GM19239 (cell line): ENCODE measurements around the gene FAT1.
A peak's percentile ranks its signal among the peaks of the same experiment; 100 is the strongest.
"Not testable (repeated sequence)": the region's sequence is repeated elsewhere in the genome, so short reads cannot be mapped to it uniquely, and the experiment has no call there.

ENCODE experiments used
- DNase-seq: peaks from one replicate; pipeline ENCODE4 v3.0.0; 2011; ENCODE audit warnings: low spot score; ENCODE audit not compliant: insufficient read length
- FAIRE-seq: peaks from 2 replicates; lab custom pipeline; 2011; peaks lifted over from hg19 to GRCh38; lab: Jason Lieb, UNC

FAT1 gene, protein sequence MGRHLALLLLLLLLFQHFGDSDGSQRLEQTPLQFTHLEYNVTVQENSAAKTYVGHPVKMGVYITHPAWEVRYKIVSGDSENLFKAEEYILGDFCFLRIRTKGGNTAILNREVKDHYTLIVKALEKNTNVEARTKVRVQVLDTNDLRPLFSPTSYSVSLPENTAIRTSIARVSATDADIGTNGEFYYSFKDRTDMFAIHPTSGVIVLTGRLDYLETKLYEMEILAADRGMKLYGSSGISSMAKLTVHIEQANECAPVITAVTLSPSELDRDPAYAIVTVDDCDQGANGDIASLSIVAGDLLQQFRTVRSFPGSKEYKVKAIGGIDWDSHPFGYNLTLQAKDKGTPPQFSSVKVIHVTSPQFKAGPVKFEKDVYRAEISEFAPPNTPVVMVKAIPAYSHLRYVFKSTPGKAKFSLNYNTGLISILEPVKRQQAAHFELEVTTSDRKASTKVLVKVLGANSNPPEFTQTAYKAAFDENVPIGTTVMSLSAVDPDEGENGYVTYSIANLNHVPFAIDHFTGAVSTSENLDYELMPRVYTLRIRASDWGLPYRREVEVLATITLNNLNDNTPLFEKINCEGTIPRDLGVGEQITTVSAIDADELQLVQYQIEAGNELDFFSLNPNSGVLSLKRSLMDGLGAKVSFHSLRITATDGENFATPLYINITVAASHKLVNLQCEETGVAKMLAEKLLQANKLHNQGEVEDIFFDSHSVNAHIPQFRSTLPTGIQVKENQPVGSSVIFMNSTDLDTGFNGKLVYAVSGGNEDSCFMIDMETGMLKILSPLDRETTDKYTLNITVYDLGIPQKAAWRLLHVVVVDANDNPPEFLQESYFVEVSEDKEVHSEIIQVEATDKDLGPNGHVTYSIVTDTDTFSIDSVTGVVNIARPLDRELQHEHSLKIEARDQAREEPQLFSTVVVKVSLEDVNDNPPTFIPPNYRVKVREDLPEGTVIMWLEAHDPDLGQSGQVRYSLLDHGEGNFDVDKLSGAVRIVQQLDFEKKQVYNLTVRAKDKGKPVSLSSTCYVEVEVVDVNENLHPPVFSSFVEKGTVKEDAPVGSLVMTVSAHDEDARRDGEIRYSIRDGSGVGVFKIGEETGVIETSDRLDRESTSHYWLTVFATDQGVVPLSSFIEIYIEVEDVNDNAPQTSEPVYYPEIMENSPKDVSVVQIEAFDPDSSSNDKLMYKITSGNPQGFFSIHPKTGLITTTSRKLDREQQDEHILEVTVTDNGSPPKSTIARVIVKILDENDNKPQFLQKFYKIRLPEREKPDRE (N-terminal part only)

DNA sequence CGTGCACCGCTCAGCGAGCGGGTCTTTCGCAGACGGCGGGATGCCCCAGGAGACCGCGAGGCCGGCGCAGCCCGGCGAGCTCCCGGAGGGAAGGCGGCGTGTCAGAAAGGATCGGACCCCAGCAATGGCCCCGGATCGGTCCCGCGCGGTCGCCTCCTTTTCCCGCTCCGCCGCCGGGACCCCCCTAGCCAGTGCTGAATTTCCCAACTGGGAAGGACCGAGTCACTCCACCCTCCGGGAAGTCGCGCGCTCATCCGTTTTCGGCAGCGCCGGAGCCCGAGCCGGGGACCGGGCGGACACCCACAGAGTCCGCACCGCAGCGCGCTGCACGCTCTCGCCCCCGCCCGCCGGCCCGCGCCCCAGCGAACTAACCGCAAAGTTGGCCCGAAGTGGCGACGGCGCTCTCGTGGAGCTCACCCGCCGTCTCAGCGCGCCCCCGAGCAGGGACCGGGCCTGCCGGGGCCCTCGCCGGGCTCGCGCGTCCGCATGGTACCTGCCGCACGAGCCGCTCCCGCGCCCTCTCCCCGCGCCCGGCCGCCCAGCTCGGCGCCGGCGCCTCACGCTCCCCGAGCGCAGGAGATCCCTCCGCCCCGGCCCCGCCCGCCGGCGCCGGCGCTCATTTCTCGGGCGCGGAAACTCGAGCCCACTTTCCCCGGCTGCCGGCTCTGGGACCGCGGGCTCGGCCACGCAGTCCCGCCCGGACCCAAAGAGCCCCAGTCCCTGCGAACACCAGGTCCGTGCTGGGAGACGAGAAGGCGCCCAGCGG is at the start of gene FAT1:
FAT1 (minus strand) TSS at position 565 of the 766 bp plus-strand sequence. CDS start 14,029 bp downstream, outside the sequence.
- DNase-seq (peak; percentile 9), FAIRE-seq (no peak)

DNA sequence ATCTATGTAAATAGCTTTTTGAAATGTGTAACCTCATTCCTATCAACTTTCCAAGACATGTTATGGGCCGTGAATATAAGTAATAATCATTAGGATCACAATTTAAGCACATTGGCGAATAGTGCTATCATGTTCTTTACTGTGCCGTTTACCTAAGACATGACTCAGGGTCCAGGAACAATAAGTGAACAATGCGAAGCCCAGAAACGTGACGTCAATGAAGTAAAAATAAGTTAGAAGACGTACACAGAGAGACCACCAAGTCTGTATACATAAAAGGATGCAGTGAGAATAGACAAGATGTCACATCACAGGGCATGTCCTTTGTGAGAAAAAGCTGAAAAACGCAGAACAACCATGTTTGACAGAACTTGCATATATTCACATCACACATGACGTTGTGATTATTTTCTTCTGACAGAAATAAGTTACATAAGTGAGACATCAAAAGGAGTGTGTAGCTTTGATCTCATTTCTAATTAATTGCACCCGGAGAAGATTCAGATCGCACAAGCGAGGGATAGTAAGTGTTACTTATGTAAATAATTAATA is 49.4 kb upstream of the FAT1 start:
- FAIRE-seq (no peak), DNase-seq (no peak)

DNA sequence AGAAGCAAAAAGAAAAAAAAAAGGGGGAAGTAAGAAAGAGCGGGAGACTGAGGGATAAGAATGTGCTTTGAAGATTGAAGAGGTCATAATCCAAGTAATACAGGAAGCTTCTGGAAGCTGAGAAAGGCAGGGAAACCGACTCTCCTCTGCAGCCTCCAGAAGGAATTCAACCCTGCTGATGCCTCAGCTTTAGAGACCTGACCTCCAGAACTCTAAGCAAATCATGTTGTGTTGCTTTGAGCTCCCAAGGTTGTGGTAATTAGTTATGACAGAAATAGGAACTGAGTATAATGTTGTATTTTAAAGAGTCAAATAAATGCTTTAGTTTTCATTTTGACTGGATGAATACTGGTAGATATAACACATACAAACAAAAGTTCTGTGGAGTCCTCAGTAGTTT is 48.0 kb upstream of the FAT1 start:
- DNase-seq = no peak
- no peak for FAIRE-seq

DNA sequence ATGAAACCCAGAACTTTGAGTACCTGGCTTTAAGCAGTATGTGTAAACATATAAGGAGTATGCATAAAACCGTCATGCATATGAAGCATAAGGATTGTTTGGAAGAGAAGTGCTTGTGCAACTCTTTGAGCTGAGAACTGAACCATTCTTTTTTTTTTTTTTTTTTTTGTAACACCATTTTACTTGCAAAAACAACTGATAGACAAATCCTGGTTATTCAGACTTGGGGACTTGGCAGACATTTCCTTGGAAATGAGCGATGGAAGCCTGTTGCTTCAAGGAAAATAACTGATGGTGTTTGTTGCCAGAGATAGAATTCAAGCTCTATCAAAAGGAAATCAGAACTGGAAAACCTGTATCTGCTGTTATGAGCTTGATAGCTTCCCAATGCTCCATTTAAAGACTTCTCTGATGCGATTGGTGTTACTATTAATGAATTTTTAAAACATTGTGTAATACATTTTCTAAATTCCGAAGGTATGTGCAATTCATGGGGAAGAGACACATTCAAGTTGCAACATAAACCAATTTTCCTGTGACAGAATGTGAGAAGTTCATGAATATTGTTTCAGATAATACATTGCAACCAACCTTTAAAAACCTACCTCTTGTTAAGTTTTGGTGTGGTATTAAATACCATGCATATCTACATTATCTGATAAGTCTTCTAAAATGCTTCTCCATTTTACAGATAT is 47.0 kb upstream of the FAT1 start:
- FAIRE-seq (no peak), DNase-seq (no peak)

DNA sequence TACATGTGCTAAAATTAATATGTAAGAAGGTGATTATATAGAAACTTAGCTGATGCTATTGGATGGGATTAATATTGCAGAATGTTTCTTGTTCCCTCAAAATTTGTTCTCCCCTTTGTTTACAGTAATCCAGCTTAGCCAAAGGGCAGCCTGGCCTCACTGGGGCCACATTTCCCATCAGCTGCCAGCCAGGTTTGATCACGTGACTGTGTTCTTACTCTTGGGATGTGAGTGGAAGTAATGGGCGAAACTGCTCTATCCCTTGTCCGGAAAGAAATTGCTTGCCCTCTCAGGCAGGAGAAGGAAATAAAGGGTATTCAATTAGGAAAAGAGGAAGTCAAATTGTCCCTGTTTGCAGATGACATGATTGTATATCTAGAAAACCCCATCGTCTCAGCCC is 44.1 kb upstream of the FAT1 start:
- no peak for DNase-seq
- no peak for FAIRE-seq

DNA sequence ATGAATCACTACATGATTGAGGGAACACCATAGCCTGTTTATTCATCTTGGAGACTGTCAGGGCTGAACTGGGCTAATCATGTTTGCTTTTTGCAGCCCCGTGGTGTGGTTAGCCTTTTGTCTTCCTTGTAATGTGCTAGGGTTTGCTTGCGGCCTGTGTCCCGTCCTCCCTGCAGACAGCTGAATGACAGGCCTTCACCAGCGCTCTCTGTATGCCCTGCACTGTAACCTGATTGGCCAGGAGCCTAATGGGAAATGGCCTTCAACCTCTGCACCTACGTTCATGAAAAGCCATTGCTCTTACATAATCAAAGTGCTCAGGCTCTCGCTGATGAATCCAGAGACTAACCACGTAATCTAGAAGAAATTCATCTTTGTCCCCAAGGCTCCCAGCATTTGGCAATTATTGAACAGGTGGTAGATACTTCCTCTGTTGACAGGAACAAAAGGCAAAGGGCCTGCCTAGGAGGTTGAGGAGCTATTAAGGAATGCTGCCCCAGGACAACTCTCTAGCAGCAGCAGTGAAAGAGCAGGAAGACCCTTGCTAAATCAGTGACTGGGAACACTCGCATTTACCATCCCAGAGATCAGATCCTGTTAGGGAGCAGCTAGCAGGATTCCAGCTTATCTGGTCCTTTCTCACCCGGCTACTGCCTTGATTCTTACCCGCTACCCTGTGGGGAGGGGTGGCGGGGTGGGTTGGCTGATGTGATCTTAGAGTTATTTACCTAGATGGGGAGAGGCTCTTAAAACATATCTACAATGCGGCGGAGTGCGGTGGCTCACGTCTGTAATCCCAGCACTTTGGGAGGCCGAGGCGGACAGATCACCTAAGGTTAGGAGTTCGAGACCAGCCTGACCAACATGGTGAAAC is 42.3 kb upstream of the FAT1 start:
- FAIRE-seq = no peak
- DNase-seq = no peak

DNA sequence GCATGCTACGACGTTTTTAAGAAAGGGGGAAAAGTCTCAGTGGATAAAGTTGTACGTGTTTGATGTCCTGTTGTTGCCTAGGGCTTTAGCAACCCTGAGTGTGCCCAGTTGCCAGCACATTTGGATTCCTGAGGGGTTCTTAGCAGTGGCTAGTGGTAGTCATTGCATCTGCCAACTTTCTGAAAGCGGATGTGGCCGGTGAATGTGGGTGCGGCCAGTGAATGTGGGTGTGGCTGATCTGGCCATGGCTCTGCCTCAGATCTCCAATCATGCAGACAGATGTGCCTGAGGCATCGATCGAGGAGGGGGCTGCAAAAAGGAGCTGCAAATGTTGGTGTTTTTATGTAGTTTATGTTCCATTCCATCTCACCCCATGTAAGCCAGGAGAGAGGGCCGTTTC is 41.5 kb upstream of the FAT1 start:
- no peak for FAIRE-seq

DNA sequence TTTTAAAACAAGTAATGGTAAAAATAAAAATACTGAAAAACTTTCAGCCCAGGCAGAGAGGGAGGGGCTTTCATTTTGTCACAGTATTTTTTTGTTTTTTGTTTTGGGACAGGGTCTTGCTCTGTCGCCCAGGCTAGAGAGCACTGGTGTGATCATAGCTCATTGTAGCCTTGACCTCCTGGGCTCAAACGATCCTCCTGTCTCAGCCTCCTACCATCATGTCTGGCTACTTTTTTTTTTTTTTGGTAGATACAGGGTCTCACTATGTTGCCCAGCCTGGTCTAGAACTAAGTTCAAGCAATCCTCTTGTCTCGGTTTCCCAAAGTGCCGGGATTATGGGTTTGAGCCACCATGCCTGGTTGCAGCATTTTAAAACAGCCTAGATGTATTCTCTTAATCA is 40.8 kb upstream of the FAT1 start:
- FAIRE-seq (no peak), DNase-seq (no peak)

More for the DNA sequence above, 41.5 kb upstream of the FAT1 start:
- DNase-seq = no peak

DNA sequence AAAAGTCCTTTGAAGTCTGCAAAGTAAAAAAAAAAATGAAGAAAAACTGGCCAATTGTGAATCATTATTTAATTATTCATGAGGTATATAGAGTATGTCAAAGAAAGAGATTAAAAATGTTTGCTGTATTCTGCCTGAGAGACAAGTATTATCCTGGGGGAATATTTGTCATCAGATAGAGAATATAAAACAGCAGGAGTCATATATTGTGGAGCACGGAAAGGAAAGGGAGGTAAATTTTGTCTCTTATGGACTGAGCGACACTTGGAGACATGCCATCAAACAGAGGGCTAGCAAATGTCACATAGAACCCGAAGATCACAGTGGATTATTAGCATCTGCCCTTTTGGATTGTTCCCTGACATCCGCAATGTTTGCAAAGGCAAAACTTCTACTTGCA is 39.2 kb upstream of the FAT1 start:
- no peak for FAIRE-seq

DNA sequence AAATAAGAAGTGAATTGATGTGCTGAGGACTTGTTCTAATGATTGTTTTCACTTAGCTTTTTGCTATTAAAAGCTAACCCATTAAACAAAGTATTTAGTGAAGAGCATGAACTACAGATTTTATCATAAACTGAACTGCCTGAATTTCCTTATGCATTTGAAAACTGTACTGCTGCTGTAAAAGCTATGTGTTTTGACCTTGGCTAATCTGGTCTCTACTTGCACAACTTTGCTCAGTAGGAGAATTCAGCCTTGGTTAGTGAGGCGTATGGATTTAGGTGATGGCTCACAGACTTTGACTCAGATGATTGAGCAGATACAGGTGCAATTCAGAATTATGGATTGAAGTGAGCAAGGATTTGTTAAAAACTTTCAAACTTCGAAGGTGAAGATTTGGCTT is 38.7 kb upstream of the FAT1 start:
- DNase-seq = no peak
- no peak for FAIRE-seq

More for the DNA sequence above, 39.2 kb upstream of the FAT1 start:
- DNase-seq = no peak

DNA sequence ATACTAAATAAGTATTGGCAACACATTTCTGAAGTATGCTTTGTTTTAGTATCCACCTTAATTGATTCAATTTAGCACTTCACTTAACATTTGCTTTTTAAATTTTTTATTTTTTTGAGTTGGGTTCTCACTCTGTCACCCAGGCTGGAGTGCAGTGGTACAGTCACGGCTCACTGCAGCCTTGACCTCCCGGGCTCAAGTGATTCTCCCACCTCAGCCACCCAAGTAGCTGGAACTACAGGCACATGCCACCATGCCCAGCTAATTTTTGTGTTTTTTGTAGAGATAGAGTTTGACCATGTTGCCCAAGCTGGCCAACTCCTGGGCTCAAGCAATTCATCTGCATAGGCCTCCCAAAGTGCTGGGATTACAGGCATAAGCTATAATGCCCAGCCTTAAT is 38.3 kb upstream of the FAT1 start:
- DNase-seq, FAIRE-seq: not testable (repeated sequence)

DNA sequence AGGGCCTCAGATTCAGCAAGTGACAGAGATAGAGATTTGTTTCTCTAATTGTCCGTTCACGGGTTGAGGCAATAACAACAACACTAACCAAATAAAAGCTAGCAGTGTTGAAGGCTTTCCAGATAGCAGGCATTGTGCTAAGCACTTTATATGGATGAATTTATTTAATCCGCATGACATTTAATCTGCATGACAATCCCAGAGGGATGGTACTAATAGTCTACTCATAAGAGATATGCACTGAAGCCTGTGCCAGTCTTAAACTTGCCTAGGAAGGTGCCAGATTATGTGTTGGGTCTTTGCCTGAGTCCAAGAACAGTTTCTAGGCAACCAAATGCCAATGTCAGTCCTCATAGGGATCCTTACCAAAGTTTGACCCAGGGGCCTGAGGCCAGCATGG is 37.7 kb upstream of the FAT1 start:
- DNase-seq (no peak), FAIRE-seq (no peak)

DNA sequence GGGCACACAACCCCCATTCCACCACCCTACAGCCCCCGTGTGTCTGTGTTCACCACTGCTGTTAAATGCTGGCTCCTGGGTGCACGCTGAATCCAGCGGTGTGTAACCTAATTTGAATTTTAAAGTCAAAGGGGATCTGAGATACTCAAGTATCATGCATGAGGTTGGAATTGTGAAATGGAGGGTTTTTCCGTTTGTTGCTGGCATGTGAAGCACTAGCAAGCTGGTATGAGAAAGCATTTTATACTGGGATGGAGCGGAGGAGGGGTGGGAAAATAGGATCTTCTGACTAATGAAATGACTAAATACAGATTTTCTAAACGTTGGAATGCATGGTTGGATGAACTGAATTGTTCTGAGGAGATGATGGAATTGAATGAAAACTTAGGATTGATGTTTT is 36.9 kb upstream of the FAT1 start:
- FAIRE-seq (no peak), DNase-seq (no peak)

DNA sequence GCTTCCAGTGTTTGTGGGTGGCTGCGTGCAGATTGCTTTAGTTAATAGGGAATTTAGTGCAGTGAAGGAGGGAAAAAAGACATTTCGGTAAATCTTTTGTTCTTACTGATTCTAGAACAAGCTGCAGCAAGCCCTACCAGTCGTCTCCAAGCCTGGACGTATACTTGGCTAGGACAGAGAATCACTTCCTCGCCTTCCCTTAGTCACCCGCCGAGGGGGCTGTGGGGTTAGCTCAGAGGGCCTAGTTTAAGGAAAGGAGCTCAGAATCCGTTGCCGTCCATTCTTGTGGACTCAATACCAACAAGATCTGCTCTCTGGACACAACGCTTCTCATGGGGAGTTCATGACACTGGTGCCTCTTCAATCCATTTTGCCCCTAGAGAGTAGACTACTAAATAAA is 36.3 kb upstream of the FAT1 start:
- DNase-seq = no peak
- no peak for FAIRE-seq

DNA sequence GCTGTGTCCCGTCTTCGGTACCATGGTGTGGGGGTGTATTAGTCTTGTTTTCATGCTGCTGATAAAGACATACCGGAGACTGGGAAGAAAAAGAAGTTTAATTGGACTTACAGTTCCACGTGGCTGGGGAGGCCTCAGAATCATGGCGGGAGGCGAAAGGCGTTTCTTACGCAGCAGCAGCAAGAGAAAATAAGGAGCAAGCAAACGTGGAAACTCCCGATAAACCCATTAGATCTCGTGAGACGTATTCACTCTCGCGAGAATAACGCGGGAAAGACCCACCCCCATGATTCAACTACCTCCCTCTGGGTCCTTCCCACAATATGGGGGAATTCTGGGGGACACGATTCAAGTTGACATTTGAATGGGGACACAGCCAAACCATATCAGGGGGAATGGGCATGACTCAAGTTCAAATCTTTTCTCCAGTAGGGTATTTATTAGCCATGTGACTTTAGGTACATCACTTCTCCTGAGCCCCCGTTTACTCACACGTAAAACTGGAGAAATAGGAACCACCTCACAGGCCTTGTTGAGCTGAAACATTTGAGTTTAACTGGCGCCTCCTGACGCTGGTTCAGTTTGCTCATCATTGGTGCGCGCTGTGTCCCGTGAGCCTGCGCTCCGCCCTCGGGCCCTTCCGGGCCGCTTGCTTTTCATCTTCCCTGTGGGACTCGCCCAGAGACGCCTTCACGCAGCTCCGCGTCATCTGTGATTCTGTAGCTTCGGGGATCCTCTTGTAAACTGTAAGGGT is 35.5 kb upstream of the FAT1 start:
- no peak for DNase-seq
- no peak for FAIRE-seq

DNA sequence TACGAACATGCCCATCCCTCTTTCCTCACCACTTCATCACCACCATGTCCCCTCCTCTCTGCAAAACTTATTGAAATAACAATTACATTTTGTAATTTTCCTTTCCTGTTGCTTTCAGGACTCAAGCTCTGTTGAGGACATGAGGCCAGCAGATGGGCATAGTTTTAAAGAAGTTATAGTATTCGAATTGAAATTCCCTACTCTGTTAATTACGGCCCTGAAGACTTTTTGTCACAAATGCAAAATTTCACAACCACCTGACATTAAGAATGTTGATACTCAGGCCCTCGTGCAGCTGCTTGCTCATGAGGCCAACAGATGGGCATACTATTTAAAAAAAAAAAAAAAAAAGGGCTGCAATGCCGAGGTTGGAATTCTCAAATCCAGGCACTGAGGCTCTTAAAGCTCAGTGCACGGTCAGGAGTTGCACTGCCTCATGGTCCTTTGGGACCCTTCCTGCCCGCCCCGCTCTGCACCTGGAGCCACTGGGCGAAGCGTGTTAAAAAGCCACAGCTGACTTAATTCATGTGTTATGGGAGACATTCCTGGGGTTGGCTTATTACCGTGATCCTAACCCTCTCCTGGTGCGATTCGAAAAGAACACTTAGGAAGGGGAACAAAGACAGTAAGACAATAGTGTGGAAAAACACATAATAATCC is 34.2 kb upstream of the FAT1 start:
- no peak for DNase-seq
- FAIRE-seq = no peak

DNA sequence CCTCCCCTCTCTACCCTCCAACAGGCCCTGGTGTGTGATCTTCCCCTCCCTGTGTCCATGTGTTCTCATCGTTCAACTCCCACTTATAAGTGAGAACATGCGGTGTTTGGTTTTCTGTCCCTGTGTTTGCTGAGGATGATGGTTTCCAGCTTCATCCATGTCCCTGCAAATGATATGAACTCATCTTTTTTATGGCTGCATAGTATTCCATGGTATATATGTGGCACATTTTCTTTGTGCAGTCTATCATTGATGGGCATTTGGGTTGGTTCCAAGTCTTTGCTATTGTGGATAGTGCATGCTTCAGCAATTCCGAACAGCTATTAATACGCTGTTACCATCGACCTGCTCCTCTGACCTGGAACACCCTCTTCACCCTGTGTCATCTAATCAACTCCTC is 32.9 kb upstream of the FAT1 start:
- DNase-seq, FAIRE-seq: not testable (repeated sequence)
